HFFc6 (cell line): Measurements from ENCODE around the gene LSAMP. TPM values are rescaled to one million over a fixed set of nuclear protein-coding genes. Genes with fewer than 3 reads are reported as not detected.

Source experiments
- DNase-seq: peaks from one replicate; pipeline ENCODE4 v3.0.0-alpha.2; 2018
- H3K27ac Mint-ChIP-seq: 2 replicates; pipeline ENCODE4 v1.8.0; 2020; ENCODE audit warnings: mild to moderate bottlenecking, mixed read lengths
- H3K27me3 Mint-ChIP-seq: 2 replicates; pipeline ENCODE4 v1.8.0; 2021; ENCODE audit warnings: mild to moderate bottlenecking, moderate library complexity, mixed read lengths; ENCODE audit not compliant: insufficient read depth
- H3K36me3 Mint-ChIP-seq: 2 replicates; pipeline ENCODE4 v1.8.0; 2021; ENCODE audit warnings: low read depth, mixed read lengths
- H3K4me1 Mint-ChIP-seq: 2 replicates; pipeline ENCODE4 v1.8.0; 2020; ENCODE audit warnings: low read depth, mixed read lengths
- H3K4me3 Mint-ChIP-seq: 2 replicates; pipeline ENCODE4 v1.8.0; 2020; ENCODE audit warnings: mild to moderate bottlenecking, moderate library complexity, mixed read lengths
- H3K9me3 Mint-ChIP-seq: 2 replicates; pipeline ENCODE4 v1.8.0; 2020; ENCODE audit warnings: mild to moderate bottlenecking, mixed read lengths
- total RNA-seq, 6 experiments: library from RNA; stranded (reverse); fragmentation: NEBNext Ultra II Directional; extraction: Animal tissue kit (Norgen Biotek cat#: 25700); gene quantifications; 2 replicates in 1 of 6; 3 replicates in 5 of 6; pipeline ENCODE4 v1.2.3, GENCODE V29; 2021
- TF ChIP-seq, protein P1 (sequence below): fragments of 200-600 bp; sonication (generic); IDR thresholded peaks from 2 replicates; pipeline ENCODE4 v1.5.0; 2021; ENCODE audit warnings: antibody characterized with exemption, mild to moderate bottlenecking

The LSAMP gene
- total RNA-seq, 6 experiments from 2014 or later = not detected

DNA sequence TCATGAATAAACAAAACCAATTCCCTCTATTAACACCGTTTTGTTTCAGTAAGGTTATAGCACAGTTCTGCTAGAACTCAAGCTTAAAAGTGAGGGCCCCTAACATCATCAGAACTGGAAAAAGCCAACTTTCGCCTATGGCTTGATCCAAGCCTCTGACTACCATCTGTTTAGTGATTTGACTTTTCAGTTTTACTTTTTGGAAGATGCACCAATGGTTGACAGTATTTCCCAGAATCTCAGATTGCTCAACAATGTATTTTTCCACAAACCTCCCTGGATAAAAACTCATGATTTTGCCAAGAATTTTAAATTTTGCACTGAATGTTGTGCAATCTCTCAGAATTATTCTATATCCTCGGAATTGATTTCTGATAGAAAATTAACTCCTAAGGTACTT, 190.7 kb downstream of the LSAMP start:
- Mint-ChIP-seq H3K27me3 (no peaks in the 10 kb centered on the region), H3K4me3 (no peak overlapping the region), H3K27ac (no peak overlapping the region), H3K36me3 (no peaks in the 10 kb centered on the region), H3K4me1 (no peaks in the 10 kb centered on the region), H3K9me3 (peaks cover 44% of the 10 kb centered on the region)
- no peak for DNase-seq
- TF ChIP-seq, protein P1, sequence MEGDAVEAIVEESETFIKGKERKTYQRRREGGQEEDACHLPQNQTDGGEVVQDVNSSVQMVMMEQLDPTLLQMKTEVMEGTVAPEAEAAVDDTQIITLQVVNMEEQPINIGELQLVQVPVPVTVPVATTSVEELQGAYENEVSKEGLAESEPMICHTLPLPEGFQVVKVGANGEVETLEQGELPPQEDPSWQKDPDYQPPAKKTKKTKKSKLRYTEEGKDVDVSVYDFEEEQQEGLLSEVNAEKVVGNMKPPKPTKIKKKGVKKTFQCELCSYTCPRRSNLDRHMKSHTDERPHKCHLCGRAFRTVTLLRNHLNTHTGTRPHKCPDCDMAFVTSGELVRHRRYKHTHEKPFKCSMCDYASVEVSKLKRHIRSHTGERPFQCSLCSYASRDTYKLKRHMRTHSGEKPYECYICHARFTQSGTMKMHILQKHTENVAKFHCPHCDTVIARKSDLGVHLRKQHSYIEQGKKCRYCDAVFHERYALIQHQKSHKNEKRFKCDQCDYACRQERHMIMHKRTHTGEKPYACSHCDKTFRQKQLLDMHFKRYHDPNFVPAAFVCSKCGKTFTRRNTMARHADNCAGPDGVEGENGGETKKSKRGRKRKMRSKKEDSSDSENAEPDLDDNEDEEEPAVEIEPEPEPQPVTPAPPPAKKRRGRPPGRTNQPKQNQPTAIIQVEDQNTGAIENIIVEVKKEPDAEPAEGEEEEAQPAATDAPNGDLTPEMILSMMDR = no peak

- H3K4me3 Mint-ChIP-seq = no peak overlapping the region
- TF ChIP-seq, protein P1 = no peak
- no peaks in the 10 kb centered on the region for H3K27me3 Mint-ChIP-seq
- DNase-seq = no peak
- no peaks in the 10 kb centered on the region for H3K36me3 Mint-ChIP-seq
- no peaks in the 10 kb centered on the region for H3K4me1 Mint-ChIP-seq
- H3K27ac Mint-ChIP-seq = no peak overlapping the region
- H3K9me3 Mint-ChIP-seq = peaks cover 44% of the 10 kb centered on the region
These were observed 191.8 kb downstream of the LSAMP start for GRCh38 chr3:116253511-116253910.

DNA sequence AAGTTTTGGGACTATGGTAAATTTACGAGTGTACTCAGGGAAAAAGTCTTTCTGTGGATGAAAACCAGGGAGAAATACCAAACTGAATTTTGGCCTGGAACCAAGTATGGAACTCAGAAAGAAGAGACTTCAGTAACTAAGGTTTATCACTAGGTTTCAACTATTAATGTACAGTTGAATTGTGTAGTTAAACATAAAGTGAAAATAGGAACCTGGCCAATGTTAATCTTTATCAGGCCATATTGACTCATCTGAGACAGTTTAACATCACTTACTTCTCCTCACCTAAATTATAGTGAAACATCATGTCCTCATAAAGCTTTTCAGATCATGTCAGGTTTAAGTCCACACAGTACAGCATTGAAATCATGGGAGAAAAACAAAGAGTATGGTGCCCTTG, 197.7 kb downstream of the LSAMP start:
- TF ChIP-seq, protein P1 = no peak
- Mint-ChIP-seq H3K4me3 (no peak overlapping the region), H3K36me3 (no peaks in the 10 kb centered on the region), H3K4me1 (no peaks in the 10 kb centered on the region), H3K27ac (no peak overlapping the region), H3K9me3 (peaks cover 58% of the 10 kb centered on the region), H3K27me3 (no peaks in the 10 kb centered on the region)
- DNase-seq = no peak

GRCh38 chr3:116246406-116246980, 198.8 kb downstream of the LSAMP start:
- TF ChIP-seq, protein P1 = no peak
- peaks cover 52% of the 10 kb centered on the region for H3K9me3 Mint-ChIP-seq
- no peak for DNase-seq
- no peaks in the 10 kb centered on the region for H3K4me1 Mint-ChIP-seq
- H3K4me3 Mint-ChIP-seq = no peak overlapping the region
- H3K27ac Mint-ChIP-seq = no peak overlapping the region
- no peaks in the 10 kb centered on the region for H3K27me3 Mint-ChIP-seq
- no peaks in the 10 kb centered on the region; the same call in 1 of the 2 replicates for H3K36me3 Mint-ChIP-seq

GRCh38 chr3:116242825-116243224, 202.5 kb downstream of the LSAMP start:
- H3K9me3 Mint-ChIP-seq = peaks cover 48% of the 10 kb centered on the region
- DNase-seq = no peak
- H3K36me3 Mint-ChIP-seq = no peaks in the 10 kb centered on the region; the same call in 1 of the 2 replicates
- TF ChIP-seq, protein P1 = no peak
- no peaks in the 10 kb centered on the region for H3K4me1 Mint-ChIP-seq
- no peak overlapping the region for H3K27ac Mint-ChIP-seq
- no peaks in the 10 kb centered on the region for H3K27me3 Mint-ChIP-seq
- H3K4me3 Mint-ChIP-seq = no peak overlapping the region

DNA sequence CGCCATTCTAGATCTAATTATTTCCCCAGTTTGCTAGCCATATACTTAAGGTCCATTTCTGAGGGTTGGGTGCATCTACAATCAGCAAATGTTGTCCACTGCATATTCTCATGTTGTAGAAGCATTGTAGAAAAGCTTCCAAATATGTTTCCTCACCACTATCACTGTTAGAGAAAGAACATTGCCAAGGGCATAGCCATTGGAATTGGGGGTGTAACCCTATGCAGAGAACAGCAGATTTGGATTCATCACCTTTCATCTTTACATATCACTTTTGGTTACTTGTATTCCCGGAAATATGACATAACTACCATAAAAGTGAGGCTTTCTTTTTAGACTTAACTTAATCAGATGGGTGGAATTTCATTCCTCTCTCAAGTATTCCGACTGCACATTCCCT, 203.6 kb downstream of the LSAMP start:
- H3K4me1 Mint-ChIP-seq = no peaks in the 10 kb centered on the region
- peaks cover 44% of the 10 kb centered on the region for H3K9me3 Mint-ChIP-seq
- TF ChIP-seq, protein P1 = no peak
- no peak overlapping the region for H3K4me3 Mint-ChIP-seq
- H3K27ac Mint-ChIP-seq = no peak overlapping the region
- no peaks in the 10 kb centered on the region; the same call in 1 of the 2 replicates for H3K36me3 Mint-ChIP-seq
- H3K27me3 Mint-ChIP-seq = no peaks in the 10 kb centered on the region
- DNase-seq = no peak
